HepG2 (cell line): ENCODE results near the gene PTK7. TPM values are rescaled to one million over a fixed set of nuclear protein-coding genes. Genes with fewer than 3 reads are reported as not detected.
A peak's percentile ranks its signal among the peaks of the same experiment; 100 is the strongest.

ENCODE experiments used
- BCL3 ChIP-seq: sonication (generic); formaldehyde crosslinking; IDR thresholded peaks from 2 replicates; pipeline ENCODE4 v1.5.1; 2020; ENCODE audit warnings: mild to moderate bottlenecking, missing genetic modification reagents, moderate library complexity
- DNMT1 ChIP-seq: sonication (generic); formaldehyde crosslinking; IDR thresholded peaks from 2 replicates; pipeline ENCODE4 v1.5.1; 2020; ENCODE audit warnings: mild to moderate bottlenecking, missing genetic modification reagents
- DNMT3B ChIP-seq: conservative IDR thresholded peaks from 2 replicates; pipeline ENCODE4 v1.6.1; 2016; ENCODE audit warnings: missing biosample characterization, control low read depth
- GATAD1 ChIP-seq: IDR thresholded peaks from 2 replicates; pipeline ENCODE4 v1.6.1; 2016; ENCODE audit warnings: missing genetic modification reagents, missing compliant biosample characterization
- GRHL1 ChIP-seq: sonication (generic); formaldehyde crosslinking; conservative IDR thresholded peaks from 2 replicates; pipeline ENCODE4 v1.8.0; 2022; ENCODE audit warnings: missing genetic modification reagents
- PATZ1 ChIP-seq: sonication (generic); formaldehyde crosslinking; IDR thresholded peaks from 2 replicates; pipeline ENCODE4 v1.4.0; 2020; ENCODE audit warnings: missing genetic modification reagents
- PRDM4 ChIP-seq: sonication (generic); formaldehyde crosslinking; IDR thresholded peaks from 2 replicates; pipeline ENCODE4 v1.9.0; 2021; ENCODE audit warnings: missing genetic modification reagents, borderline replicate concordance
- RBAK ChIP-seq: sonication (generic); formaldehyde crosslinking; IDR thresholded peaks from 2 replicates; pipeline ENCODE4 v1.5.1; 2020; ENCODE audit warnings: mild to moderate bottlenecking, missing genetic modification reagents
- TBX2 ChIP-seq: sonication (generic); formaldehyde crosslinking; IDR thresholded peaks from 2 replicates; pipeline ENCODE4 v1.5.0; 2020; ENCODE audit warnings: missing genetic modification reagents, mild to moderate bottlenecking, borderline replicate concordance
- TBX3 ChIP-seq: fragments of 450-650 bp; IDR thresholded peaks from 2 replicates; pipeline ENCODE4 v1.6.1; 2017; ENCODE audit warnings: antibody characterized with exemption, mild to moderate bottlenecking, inconsistent platforms, borderline replicate concordance
- U2AF1 ChIP-seq: fragments of 200-400 bp; formaldehyde crosslinking; optimal IDR thresholded peaks from 2 replicates; pipeline ENCODE3; 2017; ENCODE audit warnings: mild to moderate bottlenecking, low read depth, low read length
- ZFP62 ChIP-seq: sonication (generic); formaldehyde crosslinking; IDR thresholded peaks from 2 replicates; pipeline ENCODE4 v1.4.0; 2020; ENCODE audit warnings: missing genetic modification reagents
- ZNF275 ChIP-seq: sonication (generic); formaldehyde crosslinking; IDR thresholded peaks from 2 replicates; pipeline ENCODE4 v1.8.0; 2022; ENCODE audit warnings: missing genetic modification reagents, mild to moderate bottlenecking, inconsistent platforms, borderline replicate concordance
- ZNF577 ChIP-seq: sonication (generic); formaldehyde crosslinking; IDR thresholded peaks from 2 replicates; pipeline ENCODE4 v1.4.0; 2020; ENCODE audit warnings: mild to moderate bottlenecking, low read depth, missing genetic modification reagents, borderline replicate concordance
- ZNF614 ChIP-seq: IDR thresholded peaks from 2 replicates; pipeline ENCODE4 v1.6.1; 2018; ENCODE audit warnings: missing biosample characterization, missing genetic modification reagents, inconsistent platforms, borderline replicate concordance
- ZSCAN5A ChIP-seq: sonication (generic); formaldehyde crosslinking; IDR thresholded peaks from 2 replicates; pipeline ENCODE4 v1.8.0; 2022; ENCODE audit warnings: mild to moderate bottlenecking, missing genetic modification reagents, borderline replicate concordance
- polyA plus RNA-seq, 8 experiments: library from polyadenylated mRNA; depleted of rRNA in 3 of 8; stranded (reverse) in 7 of 8; unstranded in 1 of 8; fragments of >200 nt; fragmentation: Illumina TruSeq in 4 of 8; extraction: Trizol in 4 of 8; gene quantifications; 2 replicates each; pipeline versions ENCODE4 v1.2.1 to v1.2.3, GENCODE V29; 2011 to 2016; ENCODE audit warnings: low read depth in 4 of 8, missing spikeins in 1 of 8, mixed read lengths in 1 of 8; ENCODE audit not compliant: insufficient read depth in 1 of 8
- total RNA-seq, 5 experiments: library from RNA; depleted of rRNA; stranded (reverse); fragments of >200 nt; fragmentation: Illumina TruSeq; extraction: Trizol; gene quantifications; 2 replicates each; pipeline ENCODE4 v1.2.3, GENCODE V29; 2016; ENCODE audit warnings: low read depth in 1 of 5

PTK7 gene
- total and polyA plus RNA-seq, 2 of the 13 experiments (the other 11 are each of a cell fraction or from before 2014, with no cell fraction given): 98.5 to 99.8 TPM

GRCh38 chr6:43172104-43173007 lies 96.2 kb downstream of the PTK7 start (continued):
- TF ChIP-seq GRHL1 (CRISPR knock-in tag): no peak
- no peak for TF ChIP-seq DNMT1 (CRISPR knock-in tag)
- no peak for TF ChIP-seq ZNF614 (CRISPR knock-in tag)
- no peak for TF ChIP-seq DNMT3B (CRISPR knock-in tag)
- TF ChIP-seq ZNF275: no peak
- TF ChIP-seq TBX3: no peak
- no peak; the same call in 1 of the 2 replicates for TF ChIP-seq PATZ1 (CRISPR knock-in tag)
- peak; percentile 50; the same call in 1 of the 2 replicates for TF ChIP-seq TBX2 (CRISPR knock-in tag)
- TF ChIP-seq ZNF577 (CRISPR knock-in tag): no peak
- TF ChIP-seq ZFP62: no peak
- TF ChIP-seq BCL3 (CRISPR knock-in tag): no peak
- no peak for TF ChIP-seq U2AF1
- TF ChIP-seq GATAD1 (CRISPR knock-in tag): peak; percentile 42; the same call in 1 of the 2 replicates
- no peak for TF ChIP-seq RBAK (CRISPR knock-in tag)
- TF ChIP-seq ZSCAN5A (CRISPR knock-in tag): no peak
- TF ChIP-seq PRDM4 (CRISPR knock-in tag): no peak
